GM18508 (cell line): ENCODE results near the gene LRFN2.

Experiments used
- ATAC-seq: cut with Tn5 transposase; IDR thresholded peaks from one replicate; pipeline ENCODE4 v1.9.1; 2021; ENCODE audit warnings: moderate number of reproducible peaks; ENCODE audit not compliant: insufficient read depth, unreplicated experiment

LRFN2 gene

DNA sequence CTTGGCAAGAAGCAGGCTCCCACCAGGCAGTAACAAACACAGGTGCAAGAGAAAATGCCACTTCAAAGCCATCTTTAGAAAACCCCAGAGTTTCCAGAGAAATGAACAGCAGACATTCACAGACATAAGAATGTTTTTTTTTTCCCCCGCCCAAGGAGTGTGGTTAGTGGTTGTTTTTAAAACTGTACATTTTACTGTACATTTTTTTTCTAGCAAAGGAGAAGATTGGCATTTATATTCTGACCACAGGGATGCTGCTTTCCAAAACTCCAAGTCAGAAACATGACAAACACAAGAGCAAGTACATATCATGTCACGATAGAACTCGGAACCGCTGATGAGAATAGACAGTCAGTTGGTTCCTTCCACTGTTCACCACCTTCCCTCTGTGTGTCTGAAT lies 197.9 kb downstream of the LRFN2 start:
- ATAC-seq, result no peak

DNA sequence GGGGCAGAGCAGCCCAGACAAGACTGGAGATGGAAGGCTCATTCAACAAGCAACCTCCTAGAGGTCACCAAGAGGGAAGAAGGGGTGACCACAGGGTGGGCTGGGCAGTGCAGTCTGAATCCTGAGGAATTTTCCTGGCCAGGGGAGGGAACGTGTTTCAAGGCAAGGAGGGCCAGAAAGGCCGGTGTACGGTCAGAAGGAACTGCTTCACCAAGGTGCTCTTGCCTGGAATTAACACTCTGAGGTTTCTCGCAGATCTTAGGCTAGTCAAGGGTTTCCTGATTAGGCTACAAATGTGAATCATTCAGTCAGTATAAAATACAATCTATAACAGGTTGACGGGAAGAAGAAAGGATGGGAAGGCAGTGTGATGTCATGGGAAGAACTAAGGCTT lies 199.3 kb downstream of the LRFN2 start:
- ATAC-seq, result no peak

DNA sequence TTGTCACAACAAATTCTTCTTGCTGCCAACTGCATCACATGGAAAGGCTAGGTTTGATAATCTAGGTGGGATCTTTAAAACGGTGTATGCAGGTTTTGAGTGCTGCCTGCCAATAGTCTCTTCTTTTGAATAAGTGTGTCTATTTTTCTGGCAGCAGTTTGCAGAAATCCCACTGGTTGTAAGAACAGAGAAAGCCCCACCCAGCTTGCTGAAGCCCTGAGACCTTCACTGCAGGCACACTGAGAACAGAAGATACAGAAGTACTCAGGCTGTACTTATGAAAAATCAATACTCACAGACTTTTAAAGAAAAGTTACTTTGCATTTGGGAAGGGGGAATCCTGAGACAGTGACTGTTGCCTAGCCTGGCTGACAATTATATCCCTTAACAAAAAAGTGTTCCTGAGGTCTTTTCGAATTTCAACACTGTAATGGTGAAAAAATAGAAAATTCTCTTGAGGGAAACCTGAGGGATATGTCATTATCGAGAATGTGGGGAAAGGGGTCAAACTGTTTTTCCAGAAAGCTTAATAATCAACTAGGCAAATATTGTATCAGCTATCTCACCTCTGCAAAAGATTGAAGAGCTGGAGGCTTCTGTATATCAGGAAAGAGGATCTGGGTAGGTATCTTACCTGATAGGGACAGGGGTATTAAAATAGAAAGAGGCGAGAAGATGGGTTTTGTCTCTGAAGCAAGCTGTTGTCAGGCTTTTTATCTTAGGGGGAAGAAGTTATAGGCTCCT lies 199.9 kb downstream of the LRFN2 start:
- no peak for ATAC-seq

DNA sequence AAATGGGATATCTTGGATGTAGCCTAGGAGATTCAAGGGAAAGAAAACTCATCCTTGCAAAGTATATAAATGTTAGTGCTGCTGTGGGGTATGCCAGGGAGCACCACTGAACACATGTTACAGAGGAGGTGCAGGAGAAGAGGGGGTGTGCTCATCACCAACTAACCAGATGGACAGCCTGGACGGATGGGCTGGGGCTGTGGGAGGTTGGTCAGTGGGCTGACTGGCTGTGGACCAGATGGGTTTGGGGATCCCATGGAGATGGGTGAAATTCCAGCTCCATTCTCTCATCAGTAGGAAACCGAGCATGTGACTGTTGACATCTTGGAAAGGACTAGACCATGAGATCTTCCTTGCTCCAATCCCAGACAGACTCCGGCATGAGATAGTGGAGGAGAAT lies 201.0 kb downstream of the LRFN2 start:
- ATAC-seq, result no peak

DNA sequence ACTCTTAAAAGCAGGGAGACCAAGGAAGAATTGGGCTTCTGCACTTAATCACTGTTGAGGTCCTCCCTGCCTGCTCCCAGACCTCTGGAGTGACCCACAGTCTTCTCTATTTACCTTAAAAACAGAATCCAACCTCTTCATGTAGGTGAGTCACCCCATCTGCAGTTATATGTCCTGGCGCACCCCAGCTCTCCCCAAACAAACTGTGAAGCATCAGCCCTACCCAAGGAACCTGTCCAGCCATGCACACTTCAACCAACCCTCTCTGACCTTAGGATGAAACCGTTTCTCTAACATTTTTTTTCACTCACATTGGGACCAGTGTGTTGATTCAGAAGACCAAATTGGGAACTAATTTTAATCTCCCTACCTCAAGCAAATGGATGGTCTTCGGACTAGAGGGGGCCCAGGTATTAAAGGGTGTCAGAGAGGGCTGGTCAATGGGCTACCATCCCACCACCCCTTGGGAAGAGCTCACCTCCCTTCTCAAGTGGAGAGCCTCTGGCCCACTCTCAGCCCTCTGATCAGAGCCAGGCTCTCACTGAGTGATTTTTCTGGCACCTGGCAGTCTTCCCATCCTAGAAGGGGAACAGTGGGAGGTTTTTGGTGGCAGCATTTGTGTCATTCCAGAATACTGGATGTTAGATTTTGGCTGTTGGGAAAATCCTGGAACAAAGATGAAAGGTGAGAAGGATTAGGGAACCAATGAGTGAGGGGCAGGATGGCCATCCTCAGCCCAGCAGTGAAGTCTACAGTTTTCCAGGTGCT lies 203.6 kb downstream of the LRFN2 start:
- no peak for ATAC-seq

DNA sequence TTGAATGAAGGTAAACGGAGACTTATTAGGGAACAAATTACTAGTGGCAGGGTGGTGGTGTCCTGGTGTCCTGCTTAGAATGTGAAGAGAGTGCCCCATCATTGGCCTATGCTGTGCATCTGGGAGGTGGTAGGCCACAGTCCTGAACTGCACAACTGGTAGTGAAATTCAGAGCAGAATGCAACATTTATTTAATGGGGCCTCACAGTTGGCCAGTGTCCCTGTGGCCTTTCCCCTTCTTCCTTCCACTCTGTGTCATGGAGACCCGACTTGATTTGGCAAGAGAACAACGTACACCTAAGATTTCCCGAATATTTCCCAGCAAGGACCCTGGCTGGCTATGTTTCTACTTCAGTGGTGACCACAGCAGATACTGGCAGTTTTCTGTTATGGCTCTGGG lies 206.9 kb downstream of the LRFN2 start:
- ATAC-seq, result no peak

DNA sequence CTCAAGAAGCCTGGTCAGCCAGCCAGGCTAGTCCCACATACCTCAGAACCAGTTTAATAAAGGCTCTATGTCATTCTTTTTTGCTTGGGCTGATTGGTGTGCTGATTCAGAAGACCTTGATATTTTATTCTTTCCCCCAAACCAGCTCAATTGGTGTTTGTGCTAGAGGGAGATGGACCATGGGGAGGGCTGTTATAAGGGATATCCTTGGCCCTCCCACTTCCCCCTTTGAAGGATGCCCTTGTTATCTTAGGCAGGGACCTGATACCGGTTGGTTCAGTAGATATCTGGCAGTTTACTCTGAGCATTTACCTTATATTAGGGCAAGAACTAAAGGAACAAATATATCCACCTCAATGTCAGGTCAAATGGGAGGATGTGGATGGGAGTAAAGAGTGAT lies 207.4 kb downstream of the LRFN2 start:
- ATAC-seq, result no peak

DNA sequence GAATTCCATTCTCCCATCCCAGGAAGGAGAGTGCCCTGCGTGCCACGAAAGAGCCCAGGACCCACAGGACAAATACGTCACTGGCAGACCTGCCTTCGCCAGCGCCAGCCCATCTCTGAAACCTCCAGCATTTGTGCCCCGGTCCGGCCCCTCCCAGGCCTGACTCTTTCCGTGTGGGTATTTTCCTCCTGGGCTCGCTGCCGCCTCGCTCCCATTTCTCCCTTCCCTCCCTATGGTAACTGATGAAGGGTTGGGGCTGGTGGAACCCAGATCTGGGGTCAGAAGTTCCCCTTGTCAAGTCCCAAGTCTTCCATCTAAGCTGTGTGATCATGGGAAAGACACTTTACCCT lies 208.5 kb downstream of the LRFN2 start:
- ATAC-seq, result no peak

DNA sequence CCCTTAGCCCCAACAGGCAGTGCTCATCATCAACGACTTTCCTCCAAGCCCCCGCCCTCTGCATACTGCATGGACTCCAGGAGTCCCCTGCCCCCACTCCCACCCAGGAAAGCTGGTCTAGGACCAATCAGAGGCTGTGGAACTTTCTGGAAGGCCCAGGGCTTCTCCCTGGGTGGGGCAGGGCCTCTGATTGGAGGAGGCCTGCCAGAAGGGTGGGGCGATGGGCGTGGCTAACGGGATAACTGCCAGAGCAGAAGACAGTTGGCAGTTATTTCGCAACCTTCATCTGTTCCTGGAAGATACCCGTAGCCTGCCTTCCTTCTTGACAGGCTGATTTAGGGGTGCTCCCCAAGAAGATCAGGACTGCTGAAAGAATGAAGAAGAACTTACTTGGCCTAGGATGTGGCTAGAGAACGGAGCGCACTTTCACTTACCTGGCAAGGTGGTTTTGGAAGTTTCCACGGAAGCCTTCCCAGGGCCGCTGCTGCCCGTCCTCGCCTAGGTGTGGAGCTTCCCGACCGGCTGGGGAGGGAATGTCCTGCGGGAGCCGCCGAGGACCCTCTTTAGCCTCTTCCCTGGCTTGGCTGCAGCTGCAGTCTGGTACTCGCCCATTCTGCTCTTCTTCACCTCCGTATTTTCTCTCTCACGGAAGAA lies 209.0 kb downstream of the LRFN2 start:
- ATAC-seq, result no peak

DNA sequence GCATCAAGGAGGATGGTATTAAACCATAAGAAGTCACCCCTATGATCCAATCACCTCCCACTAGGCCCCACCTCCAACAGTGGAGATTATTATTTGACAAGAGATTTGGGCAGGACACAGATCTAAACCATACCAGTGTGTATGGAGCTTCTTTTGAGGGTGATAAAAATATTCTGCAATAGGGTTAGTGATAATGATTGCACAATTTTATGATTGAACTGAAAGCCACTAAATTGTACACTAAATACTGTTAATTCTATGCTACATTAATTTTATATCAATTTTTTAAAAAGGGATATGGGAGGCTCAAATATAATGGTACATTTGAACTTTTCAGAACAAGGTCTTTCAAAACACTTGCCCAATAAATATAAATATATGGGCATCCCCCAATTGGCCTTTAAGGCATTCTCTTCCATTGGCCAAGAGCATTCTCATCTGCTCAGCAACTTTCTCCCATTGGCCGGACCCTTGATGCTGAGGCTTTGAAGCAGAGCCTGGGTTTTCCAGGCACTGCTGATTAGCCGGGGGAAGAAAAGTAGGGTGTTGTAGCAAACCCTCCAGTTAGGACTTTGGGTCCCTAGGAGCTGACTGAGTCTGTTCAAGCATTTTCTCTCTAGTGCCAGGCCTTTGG lies 209.9 kb downstream of the LRFN2 start:
- no peak for ATAC-seq

DNA sequence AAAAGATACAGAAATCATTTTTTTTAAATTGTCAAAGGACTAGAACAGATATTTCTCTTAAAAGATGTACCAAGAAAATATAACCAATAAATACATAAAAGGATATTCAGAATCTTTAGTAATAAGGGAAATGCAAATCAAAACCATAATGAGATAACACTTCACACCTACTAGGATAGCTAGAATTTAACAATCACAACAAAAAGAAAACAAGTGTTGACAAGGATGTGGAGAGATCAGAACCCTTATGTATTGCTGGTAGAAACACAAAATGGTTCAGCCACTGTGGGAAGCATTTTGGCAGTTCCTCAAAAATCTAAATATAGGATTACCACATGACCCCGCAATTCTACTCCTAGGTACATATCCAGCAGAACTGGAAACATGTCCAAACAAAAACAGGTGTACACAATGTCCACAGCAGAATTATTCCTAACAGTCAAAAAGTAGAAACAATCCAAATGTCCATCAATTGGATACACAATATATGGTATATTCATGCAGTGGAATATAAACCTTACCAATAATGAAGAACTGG lies 211.0 kb downstream of the LRFN2 start:
- ATAC-seq, result no peak

DNA sequence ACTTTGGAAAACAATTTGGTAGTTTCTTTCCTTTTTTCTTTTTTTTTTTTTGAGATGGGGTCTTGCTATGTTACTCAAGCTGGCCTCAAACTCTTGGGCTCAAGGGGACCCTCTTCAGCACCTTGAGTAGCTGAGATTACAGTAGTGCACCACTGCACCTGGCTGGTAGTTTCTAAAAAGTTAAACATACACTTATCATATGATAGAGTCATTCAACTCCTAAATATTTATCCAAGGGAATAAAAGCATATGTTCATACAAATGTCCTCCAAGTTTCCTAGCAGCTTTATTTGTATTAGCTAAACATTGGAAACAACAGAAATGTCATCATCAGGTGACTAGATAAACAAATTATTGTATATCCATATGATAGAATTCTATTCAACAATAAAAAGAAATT lies 213.9 kb downstream of the LRFN2 start:
- no peak for ATAC-seq

DNA sequence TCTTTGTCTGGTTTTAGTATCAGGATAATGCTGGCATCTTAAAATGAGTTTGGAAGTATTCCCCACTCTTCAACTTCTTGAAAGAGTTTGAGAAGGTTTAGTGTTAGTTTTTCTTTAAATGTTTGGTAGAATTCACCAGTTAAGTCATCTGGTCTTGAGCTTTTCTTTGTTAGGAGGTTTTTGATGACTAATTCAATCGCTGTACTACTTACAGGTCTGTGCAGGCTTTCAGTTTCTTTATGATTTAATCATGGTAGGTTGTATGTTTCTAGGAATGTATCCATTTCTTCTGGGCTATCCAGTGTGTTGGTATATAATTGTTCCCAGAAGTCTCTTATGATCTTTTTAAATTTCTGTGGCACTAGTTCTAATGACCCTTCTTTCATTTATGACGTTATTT lies 215.5 kb downstream of the LRFN2 start:
- no peak for ATAC-seq

DNA sequence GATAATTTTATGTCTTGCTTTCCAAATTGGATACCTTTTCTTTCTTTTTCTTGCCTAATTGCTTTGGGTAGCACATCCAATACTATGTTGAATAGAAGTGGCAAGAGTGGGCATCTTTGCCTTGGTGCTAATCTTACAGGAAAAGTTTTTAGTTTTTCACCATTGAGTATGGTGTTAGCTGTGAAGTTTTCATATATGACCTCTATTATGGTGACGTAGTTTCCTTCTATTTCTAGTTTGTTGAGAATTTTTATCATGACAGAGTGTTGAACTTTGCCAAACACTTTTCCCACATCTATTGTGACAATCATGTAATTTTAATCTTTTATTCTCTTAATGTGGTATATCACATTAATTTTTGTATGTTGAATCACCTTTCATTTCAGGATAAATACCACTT lies 216.1 kb downstream of the LRFN2 start:
- no peak for ATAC-seq

DNA sequence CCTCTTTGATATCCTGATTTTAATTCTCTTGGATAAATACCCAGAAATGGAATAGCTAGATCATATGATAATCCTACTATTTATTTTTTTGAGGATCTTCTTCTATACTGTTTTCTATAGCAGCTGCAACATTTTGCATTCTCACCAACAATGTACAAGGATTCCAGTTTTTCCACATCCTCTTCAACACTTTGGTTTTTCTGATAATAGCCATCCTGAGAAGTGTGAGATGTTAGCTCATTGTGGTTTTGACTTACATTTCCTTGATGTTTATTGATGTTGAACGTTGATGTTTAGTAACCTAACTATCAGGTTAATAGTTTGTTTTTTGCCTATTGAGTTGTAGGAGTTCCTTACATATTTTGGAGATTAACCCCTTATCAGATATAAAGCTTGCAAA lies 217.3 kb downstream of the LRFN2 start:
- no peak for ATAC-seq

DNA sequence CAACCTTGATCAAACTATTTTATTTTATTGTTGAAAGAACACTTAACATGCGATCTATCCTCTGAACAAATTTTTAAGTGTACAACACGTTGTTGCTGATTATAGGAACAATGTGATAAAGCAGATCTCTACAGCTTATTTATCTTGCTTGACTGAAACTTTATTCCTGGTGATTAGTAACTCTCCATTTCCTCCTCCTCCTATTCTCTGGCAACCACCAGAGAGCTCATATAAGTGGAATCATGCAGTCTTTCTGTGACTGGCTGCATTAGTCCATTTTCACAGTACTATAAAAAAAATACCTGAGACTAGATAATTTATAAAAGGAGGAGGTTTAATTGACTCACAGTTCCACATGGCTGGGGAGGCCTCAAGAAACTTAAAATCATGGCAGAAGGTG lies 218.1 kb downstream of the LRFN2 start:
- no peak for ATAC-seq

DNA sequence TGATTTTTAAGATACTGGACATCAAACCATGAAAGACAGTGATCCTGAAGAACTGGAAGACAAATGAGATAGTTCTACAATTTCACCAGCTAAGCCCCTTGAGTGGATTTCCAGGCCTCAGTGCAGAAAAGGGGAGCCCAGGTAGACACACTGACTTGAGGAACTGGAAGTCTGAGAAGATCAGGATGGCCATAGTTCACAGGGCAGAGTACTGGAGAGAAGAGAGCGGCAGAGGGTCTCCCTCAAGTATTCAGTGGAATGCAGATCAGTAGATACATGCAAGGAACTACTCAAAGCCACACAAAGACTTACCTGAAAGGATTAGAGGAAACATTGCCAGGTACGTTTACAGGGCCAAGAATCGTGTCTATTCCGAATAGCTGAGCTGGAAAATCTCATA lies 224.3 kb downstream of the LRFN2 start:
- ATAC-seq, result no peak

DNA sequence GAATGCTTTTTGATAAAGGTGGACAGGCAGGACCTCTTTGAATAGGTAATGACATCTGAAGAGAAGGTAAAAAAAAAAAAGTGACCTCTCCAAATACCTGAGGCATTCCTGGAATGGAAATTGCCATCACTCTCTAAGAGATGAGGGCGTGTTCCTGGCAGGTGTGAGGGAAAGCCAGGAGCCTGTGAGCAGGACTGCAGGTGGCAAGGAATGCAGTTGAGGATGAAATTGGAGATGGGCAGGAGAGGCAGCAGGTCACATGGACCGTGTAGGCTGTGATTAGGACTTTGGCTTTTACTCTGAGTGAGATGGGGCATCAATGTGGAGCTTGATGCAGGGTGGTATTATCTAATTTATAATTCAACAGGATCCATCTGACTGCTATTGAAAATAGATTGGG lies 227.4 kb downstream of the LRFN2 start:
- ATAC-seq, result no peak

DNA sequence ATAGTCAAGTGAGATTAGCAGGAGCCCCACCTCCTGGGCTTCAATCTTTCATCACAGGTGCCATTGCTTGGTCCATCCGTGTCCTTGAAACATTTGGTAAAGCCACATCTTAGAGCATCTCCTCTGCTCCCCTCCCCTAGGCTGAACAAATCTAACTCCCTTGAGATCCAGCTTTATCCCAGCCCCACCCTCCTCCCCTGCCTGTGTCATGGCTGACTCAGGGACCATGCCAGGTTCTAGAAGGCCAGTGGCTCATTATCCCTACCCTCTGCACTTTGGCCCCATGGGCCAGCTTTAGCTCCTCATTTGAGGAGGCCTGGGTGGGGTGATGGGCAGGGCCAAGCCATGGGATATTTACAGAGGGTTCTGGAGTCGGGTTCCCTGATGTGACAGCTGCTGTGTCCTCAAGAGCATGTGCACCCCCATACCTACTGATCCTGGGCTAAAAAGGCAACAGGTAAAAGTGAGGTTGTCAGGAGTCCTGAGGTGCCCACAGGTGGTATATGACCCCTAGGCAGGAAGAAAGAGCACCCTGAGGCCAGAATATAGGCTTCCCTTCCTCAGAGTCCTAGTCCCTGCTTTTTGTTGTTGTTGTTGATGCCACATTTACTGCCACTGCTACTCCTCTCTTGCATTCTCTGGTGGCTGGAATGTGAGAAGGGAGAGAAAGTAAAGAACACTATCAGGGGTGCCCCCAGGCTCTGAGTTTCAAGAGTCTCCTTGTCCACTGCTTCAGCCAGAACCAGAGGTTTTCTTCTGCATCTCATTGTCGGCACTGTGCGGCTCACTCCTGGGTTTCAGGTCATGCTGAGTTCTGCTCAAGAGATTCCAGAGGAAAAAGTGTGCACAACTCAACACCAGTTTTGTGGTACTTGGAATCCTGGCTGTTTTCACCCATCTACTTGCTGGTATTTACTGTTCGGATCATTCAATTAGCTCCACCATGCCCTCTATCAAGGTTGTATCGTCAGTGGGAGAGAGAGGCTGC lies 228.4 kb downstream of the LRFN2 start:
- no peak for ATAC-seq
